WERI-Rb-1 (cell line): ENCODE results near the gene BCL2L2.
"Not testable (repeated sequence)": the region's sequence is repeated elsewhere in the genome, so short reads cannot be mapped to it uniquely, and the experiment has no call there.

Experiments
- DNase-seq: peaks from one replicate; pipeline ENCODE4 v3.0.0-alpha.2; 2020
- H3K27ac ChIP-seq: fragments of 250-450 bp; sonication (Bioruptor Pico); 2 replicates; pipeline ENCODE4 v1.5.1; 2020; ENCODE audit warnings: mild to moderate bottlenecking, moderate library complexity
- H3K27me3 ChIP-seq: fragments of 250-450 bp; sonication (Bioruptor Pico); 2 replicates; pipeline ENCODE4 v1.5.1; 2021; ENCODE audit warnings: mild to moderate bottlenecking, low read depth, moderate library complexity; ENCODE audit not compliant: insufficient read depth, severe bottlenecking
- H3K36me3 ChIP-seq: fragments of 250-450 bp; sonication (Bioruptor Pico); 2 replicates; pipeline ENCODE4 v1.5.1; 2020; ENCODE audit warnings: mild to moderate bottlenecking, moderate library complexity
- H3K4me3 ChIP-seq: 2 replicates; pipeline ENCODE4 v1.5.1; 2011; ENCODE audit warnings: low read depth, mild to moderate bottlenecking, control low read depth, low read length
- H3K9me3 ChIP-seq: fragments of 250-450 bp; sonication (Bioruptor Pico); 2 replicates; pipeline ENCODE4 v1.5.1; 2021; ENCODE audit warnings: mild to moderate bottlenecking, moderate library complexity; ENCODE audit not compliant: severe bottlenecking
- CTCF ChIP-seq: IDR thresholded peaks from 2 replicates; pipeline ENCODE4 v1.5.1; 2011; ENCODE audit warnings: low read depth, mild to moderate bottlenecking, control low read depth, inconsistent platforms, low read length

Gene BCL2L2

GRCh38 chr14:23306412-23307145 is at the start of gene BCL2L2:
BCL2L2 (plus strand) TSS chr14:23306833; CDS start chr14:23307768, 935 bp downstream.
- peak; percentile 96 for DNase-seq
- Histone ChIP-seq H3K4me3 (peak within 1 kb of the TSS; percentile 84), H3K9me3 (no peaks in the 10 kb centered on the region), H3K27ac (peak within 1 kb of the TSS; percentile 86), H3K27me3 (no peaks in the 10 kb centered on the region), H3K36me3 (peaks cover 41% of the 10 kb centered on the region)
- TF ChIP-seq CTCF: no peak

- H3K27me3 ChIP-seq: no peaks in the 10 kb centered on the region
Observed at GRCh38 chr14:23258256-23258655, 48.4 kb upstream of the BCL2L2 start.

GRCh38 chr14:23259426-23259825 is 47.2 kb upstream of the BCL2L2 start:
- DNase-seq: no peak
- Histone ChIP-seq H3K27me3 (no peaks in the 10 kb centered on the region), H3K9me3 (no peaks in the 10 kb centered on the region), H3K36me3 (no peaks in the 10 kb centered on the region), H3K27ac (no peak overlapping the region), H3K4me3 (no peak overlapping the region)
- no peak for TF ChIP-seq CTCF

More at GRCh38 chr14:23258256-23258655, 48.4 kb upstream of the BCL2L2 start:
- no peak for DNase-seq
- H3K9me3 ChIP-seq: no peaks in the 10 kb centered on the region
- TF ChIP-seq CTCF: no peak
- H3K4me3 ChIP-seq: no peak overlapping the region
- no peak overlapping the region for H3K27ac ChIP-seq
- H3K36me3 ChIP-seq: no peaks in the 10 kb centered on the region

GRCh38 chr14:23260849-23261248 is 45.8 kb upstream of the BCL2L2 start:
- DNase-seq, H3K36me3 ChIP-seq, H3K27me3 ChIP-seq, H3K27ac ChIP-seq, H3K4me3 ChIP-seq, H3K9me3 ChIP-seq: not testable (repeated sequence)

- H3K36me3 ChIP-seq: no peaks in the 10 kb centered on the region
- no peaks in the 10 kb centered on the region for H3K27me3 ChIP-seq
- H3K4me3 ChIP-seq: no peak overlapping the region
- no peak overlapping the region for H3K27ac ChIP-seq
- no peak for TF ChIP-seq CTCF
- H3K9me3 ChIP-seq: no peaks in the 10 kb centered on the region
- DNase-seq: no peak
Observed at GRCh38 chr14:23269193-23269592, 37.4 kb upstream of the BCL2L2 start.

- Histone ChIP-seq H3K27ac (no peak overlapping the region), H3K4me3 (no peak overlapping the region), H3K27me3 (no peaks in the 10 kb centered on the region), H3K9me3 (no peaks in the 10 kb centered on the region), H3K36me3 (no peaks in the 10 kb centered on the region)
- no peak for DNase-seq
- no peak for TF ChIP-seq CTCF
Observed at GRCh38 chr14:23275412-23275811, 31.2 kb upstream of the BCL2L2 start.
